ENCODE data around the gene CBR1.

- TF ChIP-seq, protein P1, sequence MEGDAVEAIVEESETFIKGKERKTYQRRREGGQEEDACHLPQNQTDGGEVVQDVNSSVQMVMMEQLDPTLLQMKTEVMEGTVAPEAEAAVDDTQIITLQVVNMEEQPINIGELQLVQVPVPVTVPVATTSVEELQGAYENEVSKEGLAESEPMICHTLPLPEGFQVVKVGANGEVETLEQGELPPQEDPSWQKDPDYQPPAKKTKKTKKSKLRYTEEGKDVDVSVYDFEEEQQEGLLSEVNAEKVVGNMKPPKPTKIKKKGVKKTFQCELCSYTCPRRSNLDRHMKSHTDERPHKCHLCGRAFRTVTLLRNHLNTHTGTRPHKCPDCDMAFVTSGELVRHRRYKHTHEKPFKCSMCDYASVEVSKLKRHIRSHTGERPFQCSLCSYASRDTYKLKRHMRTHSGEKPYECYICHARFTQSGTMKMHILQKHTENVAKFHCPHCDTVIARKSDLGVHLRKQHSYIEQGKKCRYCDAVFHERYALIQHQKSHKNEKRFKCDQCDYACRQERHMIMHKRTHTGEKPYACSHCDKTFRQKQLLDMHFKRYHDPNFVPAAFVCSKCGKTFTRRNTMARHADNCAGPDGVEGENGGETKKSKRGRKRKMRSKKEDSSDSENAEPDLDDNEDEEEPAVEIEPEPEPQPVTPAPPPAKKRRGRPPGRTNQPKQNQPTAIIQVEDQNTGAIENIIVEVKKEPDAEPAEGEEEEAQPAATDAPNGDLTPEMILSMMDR (IDR thresholded peaks at IDR 0.05) = no peak
- no peak for TF ChIP-seq POLR2A (IDR thresholded peaks at IDR 0.05)
- no peak for TF ChIP-seq EP300 (IDR thresholded peaks at IDR 0.05)
Observed at GRCh38 chr21:36111238-36111637, 41.4 kb downstream of the CBR1 start.
